OCI-M1 (cell line): ENCODE measurements around the gene RIC1.
A peak's percentile ranks its signal among the peaks of the same experiment; 100 is the strongest.
"Not testable (repeated sequence)": the region's sequence is repeated elsewhere in the genome, so short reads cannot be mapped to it uniquely, and the experiment has no call there.

Experiments used
- DNase-seq: peaks from one replicate; lab custom pipeline; 2025; lab: John Stamatoyannopoulos, UW

The RIC1 gene

DNA sequence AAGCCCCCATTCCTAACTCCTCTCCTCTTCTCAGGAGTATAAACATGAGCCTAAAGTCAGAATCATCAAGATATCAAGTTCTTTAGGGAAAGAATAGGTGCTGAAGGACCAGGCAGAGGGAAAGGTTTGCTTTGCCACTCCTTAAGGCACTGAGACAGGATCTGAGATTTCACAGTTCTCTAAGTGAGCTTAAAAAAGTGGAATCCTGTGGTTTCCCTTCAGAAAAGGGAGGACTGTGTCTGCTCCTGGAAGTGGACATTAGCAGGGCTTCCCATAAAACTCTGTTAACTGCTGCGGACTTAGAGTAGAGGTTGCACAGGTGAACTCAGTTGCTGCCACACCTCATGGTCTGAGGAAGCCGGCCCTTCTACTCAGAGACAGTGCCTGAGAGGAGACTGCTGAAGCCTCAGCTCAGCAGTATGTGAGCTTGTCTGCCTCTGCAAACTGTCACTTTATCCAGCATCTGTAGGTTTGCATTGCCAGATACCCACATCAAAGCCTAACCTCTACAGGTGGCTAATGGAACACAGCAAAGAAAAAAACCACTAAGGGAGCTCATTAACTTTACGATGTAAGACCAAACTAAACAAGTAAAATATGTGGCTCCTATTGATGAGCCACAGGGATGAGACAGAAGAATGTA is 42.9 kb downstream of the RIC1 start:
- no peak for DNase-seq

GRCh38 chr9:5675046-5675445 is 46.1 kb downstream of the RIC1 start:
- DNase-seq: not testable (repeated sequence)

- DNase-seq: not testable (repeated sequence)
These were observed 54.7 kb downstream of the RIC1 start for GRCh38 chr9:5683591-5683990.

DNA sequence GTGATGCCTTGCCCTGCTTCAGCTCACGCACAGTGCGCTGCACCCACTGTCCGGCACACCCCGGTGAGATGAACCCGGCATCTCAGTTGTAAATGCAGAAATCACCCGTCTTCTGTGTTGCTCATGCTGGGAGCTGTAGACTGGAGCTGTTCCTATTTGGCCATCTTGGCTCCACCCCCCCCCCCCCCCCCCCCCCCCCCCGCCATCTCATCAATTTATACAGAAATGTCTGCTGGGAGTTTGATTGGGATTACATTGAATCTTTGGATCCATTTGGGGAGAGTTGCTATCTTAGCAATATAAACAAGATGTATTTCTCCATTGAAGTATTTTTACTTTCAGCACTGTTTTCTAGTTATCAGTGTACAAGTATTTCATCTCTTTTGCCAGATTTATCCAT is 55.2 kb downstream of the RIC1 start:
- DNase-seq: no peak

GRCh38 chr9:5688109-5688508 is 59.2 kb downstream of the RIC1 start:
- peak; percentile 99 for DNase-seq

DNA sequence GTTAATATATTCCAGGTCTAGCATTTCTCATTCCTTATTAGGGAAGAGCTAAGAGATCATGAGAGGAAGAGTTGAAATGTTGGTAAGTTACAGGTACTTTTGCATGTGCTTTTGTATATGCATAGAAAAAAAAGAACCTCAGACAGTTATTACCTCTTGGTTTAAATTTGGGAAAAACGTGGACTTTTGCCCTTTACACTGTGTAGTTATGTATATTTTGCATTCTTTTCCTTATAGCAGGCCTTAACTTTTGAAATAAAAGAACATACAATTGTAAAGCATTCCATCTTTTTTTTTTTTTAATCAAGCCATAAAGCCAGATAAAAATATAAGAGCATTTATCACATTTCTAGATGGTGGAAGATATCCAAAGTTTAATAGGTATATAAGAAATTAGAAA is 61.4 kb downstream of the RIC1 start:
- no peak for DNase-seq

GRCh38 chr9:5695860-5696259 is 67.0 kb downstream of the RIC1 start:
- DNase-seq: no peak

- DNase-seq: no peak
These were observed 68.0 kb downstream of the RIC1 start for GRCh38 chr9:5696884-5697283.

- DNase-seq: no peak
These were observed 69.1 kb downstream of the RIC1 start for GRCh38 chr9:5698004-5698403.

DNA sequence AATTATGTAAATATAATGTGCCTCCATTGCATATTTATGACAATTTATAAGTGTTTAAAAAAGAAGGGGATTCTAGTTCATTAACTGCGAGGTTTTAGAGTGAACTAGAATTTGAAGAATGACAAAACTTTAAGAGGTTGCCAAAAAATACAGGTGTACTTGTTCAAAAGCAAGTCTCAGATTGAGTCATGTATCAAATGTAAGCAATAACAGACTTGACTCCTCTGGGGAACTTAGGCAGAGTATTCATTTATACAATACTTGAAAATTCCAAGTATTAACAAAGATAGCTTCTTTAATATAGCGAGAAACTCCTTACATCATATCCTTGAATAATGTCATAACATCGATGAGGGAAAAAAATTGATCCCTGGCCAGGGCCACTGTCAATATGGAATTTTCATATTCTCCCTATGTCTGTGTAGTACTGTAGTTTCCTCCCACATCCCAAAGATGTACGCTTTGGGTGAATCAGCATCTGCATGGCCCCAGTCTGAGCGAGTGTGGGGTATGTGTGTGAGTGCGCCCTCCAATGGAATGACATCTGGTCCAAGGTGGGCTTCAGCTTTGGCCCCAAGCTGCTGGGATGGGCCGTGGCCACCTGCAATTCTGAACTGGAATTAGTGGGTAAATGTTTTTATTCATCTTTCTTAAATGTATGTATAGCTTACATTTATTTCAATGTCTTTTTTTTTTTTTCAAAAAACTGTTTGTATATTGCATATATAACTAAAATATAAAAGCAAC is 70.1 kb downstream of the RIC1 start:
- no peak for DNase-seq

DNA sequence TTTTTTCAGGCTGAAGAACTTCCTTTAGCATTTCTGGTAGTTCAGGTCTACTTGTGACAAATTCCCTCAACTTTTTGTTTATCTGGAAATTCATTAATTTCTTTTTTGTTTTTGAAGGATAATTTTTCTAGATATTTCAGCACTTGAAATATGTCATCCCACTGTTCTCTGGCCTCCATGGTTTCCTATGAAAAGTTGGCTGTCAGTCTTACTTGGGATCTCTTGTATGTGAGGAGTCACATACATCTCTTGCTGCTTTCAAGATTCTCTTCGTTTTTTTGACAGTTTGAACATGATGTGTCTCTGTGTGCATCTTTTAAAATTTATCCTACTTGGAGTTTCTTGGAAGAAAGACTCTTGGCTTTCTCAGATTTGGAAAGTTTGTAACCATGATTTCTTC is 79.5 kb downstream of the RIC1 start:
- peak; percentile 92 for DNase-seq

- DNase-seq: no peak
These were observed 83.9 kb downstream of the RIC1 start for GRCh38 chr9:5712651-5713390.

- peak; percentile 97 for DNase-seq
These were observed 85.8 kb downstream of the RIC1 start for GRCh38 chr9:5714501-5715401.

GRCh38 chr9:5715548-5716127 is 86.7 kb downstream of the RIC1 start:
- no peak for DNase-seq

DNA sequence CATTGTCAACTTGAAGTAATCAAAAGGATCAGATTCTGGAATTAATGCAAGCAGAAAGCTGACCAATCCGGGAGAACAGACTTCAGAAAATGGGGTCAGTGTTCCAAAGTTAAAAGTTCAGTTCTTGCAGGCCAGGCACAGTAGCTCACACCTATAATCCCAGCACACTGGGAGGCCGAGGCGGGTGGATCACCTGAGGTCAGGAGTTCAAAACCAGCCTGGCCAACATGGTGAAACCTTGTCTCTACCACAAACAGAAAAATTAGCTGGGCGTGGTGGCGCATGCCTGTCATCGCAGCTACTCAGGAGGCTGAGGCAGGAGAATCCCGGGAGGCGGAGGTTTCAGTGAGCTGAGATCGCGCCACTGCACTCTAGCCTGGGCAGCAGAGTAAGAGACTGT is 88.5 kb downstream of the RIC1 start:
- DNase-seq: not testable (repeated sequence)

DNA sequence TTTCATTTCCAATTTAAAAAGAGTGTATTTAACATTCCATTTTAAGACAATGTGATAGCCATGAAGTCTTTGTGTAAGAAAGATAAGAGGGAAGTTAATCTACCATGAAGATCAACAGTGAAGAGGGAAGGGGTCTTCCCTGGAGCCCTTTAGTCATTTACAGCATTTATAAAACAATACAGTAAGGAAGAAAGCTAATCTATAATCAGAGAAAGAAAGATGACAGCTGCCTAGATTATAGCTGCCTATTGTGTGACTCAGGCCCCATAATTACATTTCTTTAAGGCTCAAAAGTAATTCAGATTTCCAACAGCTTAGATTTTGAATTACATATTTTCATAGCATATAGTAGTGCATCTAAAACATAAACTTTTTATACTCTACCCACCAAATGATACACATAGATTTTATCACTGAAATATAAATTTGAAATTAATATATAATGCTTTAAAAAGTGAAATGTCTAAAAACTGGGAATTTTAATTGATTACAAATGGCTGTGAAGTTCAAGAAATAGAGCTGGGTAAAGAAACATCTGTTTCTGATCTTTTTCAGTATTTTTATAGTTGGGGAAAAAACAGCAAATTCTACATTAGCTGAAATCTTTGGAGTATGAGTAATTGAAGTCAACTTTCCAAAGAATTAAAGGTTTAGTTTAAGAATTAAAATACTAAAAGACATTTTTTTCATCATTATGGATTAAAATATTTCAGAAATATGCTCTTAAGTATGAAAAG is 89.6 kb downstream of the RIC1 start:
- peak; percentile 82 for DNase-seq

DNA sequence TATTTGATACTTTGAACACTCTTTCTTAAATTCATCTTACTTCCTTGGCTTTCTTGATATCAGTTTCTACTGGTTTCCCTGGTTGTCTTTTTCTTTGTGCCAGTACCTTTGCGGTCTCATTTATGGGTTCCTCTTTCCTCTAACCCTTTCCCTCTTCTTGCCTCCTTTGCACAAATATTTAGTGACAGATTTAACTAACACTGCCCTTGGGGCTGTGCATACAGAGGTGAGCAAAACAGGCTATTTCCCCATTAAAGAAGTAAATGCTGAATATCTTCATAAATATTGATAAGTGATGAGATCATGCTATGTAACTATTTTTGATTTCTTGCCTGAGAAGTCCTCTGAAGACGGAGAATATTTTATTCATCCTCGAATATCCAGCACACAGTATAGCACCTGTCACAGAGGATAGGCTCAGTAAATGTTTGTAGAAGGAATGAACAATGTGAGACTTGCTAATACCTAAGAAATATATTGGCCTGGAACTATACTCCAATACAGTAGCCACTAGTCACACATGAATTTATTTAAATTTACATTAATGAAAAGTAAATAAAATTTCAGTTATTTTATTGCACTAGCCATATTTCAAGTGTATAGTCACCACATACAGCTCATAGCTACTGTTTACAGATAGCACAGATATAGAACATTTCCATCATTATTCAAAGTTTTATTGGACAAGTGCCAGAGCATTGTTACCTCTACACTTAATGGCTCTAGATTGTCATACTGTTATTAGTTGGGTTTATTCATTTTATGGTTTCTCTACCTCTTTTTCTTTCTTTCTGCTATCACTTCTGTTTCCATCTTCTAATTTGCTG is 90.4 kb downstream of the RIC1 start:
- DNase-seq: peak; percentile 83

GRCh38 chr9:5720151-5720550 is 91.2 kb downstream of the RIC1 start:
- DNase-seq: no peak

- DNase-seq: no peak
These were observed 92.6 kb downstream of the RIC1 start for GRCh38 chr9:5721279-5722087.
